HG03439 (cell line): ENCODE measurements around the gene NPPC.

Experiments used
- ATAC-seq: cut with Tn5 transposase; IDR thresholded peaks from one replicate; pipeline ENCODE4 v1.9.1; 2021; ENCODE audit warnings: mild to moderate bottlenecking, moderate library complexity; ENCODE audit not compliant: unreplicated experiment

The NPPC gene

DNA sequence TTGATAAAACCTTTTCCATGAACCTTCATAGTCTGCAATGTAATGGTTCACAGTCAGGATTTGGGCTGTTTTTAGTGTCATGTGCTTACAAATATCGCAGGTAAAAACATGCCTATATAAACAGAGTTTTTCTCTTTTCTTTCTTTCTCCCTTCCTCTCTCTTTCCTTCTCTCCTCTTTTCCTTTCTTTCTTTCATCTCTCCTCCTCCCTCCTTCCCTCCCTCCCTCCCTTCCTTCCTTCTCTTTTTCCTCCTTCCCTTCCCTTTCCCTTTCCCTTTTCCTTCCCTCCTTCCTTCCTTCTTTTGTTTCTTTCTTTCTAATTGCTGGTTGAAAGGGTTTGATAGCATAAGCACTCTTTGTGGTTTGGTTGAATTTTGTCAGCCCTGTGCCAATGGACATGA lies 9.6 kb upstream of the NPPC start:
- no peak for ATAC-seq

DNA sequence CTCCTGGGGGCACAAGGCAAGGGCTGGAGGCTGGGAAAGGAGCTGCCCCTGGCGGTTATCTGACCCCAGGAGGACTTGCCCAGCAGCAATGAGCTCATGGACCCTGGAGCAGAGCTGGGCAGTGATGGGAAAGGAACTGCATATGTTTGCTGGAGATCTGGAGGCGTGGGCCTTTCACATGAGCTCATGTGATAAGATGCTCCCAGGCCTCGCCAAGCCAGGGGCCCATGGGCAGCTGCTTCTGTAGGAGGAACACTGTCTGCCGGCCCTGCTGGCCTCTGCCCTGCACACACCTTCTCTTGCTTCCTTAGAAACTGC lies 9.0 kb upstream of the NPPC start:
- ATAC-seq = no peak

DNA sequence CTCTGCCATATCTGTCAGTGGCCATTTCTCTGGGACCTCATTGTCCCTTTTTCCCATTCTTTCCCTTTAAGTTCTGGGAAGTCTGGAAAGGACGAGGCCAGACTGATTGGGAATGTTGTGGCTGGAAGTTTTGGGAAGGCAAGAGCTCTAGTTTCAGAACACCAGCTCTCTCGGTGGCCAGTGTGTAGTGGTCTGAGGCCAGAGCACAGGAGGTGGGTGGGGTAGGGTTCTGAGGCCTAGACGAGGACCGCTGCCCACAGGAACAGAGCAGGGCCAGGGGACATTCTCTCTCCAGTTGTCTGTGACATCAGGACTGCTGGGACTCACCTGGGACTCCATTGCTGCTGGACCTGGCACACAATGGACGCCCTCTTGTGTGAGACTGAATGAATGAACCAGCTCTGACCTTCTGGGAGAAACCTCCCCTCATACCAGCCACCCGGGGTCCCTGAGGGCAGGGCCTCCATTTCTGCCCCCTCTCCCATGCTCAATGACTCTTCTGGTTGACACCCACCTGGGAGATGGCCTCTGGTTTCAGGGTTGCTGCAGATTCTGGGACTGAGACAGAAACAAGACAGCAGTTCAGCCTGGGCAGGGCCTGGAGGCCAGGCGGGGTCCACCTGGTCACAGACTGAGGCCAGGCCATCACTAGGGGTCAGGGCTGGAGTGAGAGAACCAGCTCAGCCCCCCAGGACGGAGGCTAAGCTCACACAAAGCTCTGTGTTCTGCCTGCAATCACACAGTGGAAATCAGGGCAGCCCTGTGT lies 8.4 kb upstream of the NPPC start:
- ATAC-seq = no peak

GRCh38 chr2:231933916-231934401 lies 7.8 kb upstream of the NPPC start:
- no peak for ATAC-seq

- ATAC-seq = no peak
Observed at GRCh38 chr2:231932985-231933915, 7.1 kb upstream of the NPPC start.

- ATAC-seq = no peak
Observed at GRCh38 chr2:231932711-231932970, 6.4 kb upstream of the NPPC start.

DNA sequence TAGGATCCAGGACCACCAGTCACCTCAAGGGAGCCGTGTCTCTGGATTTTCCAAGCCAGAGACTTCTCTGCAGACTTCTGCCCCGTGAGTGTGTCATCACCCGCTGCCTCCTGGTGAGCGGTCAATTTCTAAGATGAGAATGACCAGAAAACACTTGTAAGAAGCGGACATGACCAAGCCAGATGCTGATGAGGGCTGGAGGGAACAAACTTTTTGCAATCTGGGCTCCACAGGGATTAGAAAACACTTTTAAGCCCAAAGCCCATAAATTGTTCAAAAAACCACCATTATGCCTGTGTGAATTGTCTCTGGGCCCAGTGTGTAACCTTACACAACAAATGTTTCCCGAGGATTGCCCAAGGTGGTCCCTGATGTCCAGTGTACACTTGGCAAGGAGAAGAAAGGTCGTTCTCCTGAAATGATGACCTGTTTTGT lies 5.3 kb upstream of the NPPC start:
- no peak for ATAC-seq

DNA sequence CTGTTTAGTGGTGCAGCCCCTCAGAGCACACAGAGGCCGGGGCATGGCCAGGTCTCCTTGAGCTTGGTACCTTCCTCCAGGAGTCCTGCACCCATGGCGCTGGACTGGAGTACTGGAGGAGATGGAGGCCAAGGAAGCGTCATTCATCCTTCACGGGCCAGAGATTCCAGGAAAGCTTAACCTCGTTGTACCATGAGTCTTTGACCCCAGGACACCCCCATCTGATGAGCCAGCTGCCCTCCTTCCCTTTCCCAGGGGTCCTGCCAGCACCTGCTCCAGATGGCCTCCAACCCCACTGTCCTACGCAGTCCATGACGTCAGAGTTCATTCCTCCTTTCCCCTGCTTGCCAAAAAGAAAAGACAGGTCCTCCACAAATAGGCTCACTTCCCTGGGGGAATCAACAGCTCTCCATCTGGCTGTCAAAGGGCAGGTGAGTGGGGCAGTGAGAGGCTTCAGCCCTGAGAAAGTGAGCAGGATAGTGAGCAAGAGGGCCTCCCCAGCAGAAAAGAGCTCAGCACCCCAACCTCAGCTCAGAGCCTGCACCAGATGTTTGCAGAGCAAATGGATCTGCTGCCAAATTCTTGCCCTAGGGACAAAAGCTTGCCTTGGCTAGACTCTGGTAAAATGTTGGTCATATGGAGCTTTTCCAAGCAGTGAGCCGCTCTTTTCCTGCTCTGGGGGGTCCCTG lies 4.5 kb upstream of the NPPC start:
- ATAC-seq = no peak

- no peak for ATAC-seq
Observed at GRCh38 chr2:231929961-231930592, 3.9 kb upstream of the NPPC start.

GRCh38 chr2:231928901-231929725 lies 2.9 kb upstream of the NPPC start:
- no peak for ATAC-seq

GRCh38 chr2:231928481-231928880 lies 2.3 kb upstream of the NPPC start:
- ATAC-seq = no peak

- no peak for ATAC-seq
Observed at GRCh38 chr2:231927566-231927890, 1.3 kb upstream of the NPPC start.

DNA sequence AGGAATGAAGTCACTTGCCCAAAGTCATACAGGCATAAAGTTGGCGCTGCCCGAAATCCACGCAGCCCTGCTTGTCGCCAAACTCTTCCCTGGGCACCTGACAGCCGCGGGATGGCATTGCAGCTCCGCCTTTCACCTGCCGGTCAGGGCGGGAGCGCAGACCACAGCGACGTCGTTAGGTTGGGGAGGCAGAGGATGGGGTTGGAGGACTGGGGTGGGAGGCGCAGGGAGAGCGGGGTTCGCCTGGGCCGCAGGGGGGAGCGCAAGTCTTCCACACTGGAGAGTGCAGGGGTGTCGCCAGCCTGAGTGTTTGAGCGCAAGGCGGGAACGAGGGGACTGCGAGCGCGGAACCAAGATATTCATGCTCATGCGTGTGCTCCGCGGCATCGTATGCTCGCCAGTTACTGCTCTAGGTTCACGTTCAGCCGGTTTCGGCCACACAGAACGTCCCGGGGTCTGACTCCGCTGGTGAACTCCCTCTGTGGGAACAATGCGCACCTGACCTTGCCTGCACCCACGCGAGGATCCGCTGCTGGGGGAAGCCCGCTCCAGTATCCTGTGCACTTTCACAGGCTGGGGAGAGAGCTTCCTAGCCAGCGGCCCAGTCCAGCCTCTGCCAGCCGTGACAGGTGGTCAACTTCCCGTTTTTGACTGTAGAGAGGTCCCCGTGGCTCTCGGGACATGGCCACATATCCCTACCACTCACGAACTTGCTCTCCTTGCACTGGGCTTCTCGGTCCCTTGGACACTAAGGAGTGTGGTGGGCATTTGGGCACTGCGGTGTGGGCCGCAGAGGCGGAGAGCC lies 767 bp upstream of the NPPC start:
- no peak for ATAC-seq

GRCh38 chr2:231925303-231926179 lies 655 bp downstream of the NPPC start:
- no peak for ATAC-seq

GRCh38 chr2:231924889-231925275 lies 1.3 kb downstream of the NPPC start:
- ATAC-seq = no peak

DNA sequence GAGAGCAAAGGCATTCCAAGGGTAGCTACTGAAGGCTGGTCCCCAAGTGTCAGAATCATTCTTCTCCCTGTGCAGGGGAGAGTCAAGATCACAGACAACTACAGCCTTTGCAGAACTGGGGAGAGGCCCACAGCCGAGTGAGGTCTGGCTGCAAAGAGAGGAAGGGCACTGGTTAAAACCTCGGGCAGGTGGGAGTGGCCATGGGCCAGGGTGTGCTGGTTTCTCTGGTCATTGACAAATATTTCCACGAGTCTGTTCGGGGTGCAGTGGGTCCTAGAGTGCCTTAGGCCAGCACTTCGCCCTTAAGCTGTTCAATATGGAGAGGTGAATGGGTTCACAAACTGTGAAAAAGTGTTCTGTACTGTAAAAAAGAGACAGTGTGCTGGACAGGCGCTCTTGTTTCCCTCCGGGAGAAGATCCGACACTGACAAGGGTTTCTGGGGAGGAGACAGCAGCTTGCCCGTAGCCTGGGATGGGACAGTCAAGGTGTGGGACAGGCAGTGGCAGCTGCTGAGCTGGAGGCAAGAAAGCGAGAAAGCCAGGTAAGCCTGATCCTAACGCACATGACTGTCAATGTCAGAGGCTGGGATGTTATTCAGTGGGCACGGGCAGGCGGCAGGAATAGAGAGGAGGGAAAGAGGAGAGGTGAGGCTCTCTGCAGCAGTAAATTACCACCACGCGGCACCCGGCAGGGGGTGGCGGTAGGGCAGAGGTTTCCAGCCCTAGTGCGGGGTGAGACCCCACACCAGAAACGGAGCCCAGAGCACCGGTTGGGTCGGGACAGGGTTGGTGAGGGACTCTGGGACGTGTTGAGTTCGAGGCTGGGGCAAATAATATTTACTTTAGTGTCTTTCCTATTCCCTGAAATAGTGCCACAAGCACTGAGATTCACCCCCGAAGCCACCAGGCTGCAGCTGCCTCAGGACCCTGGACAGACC lies 2.0 kb downstream of the NPPC start:
- no peak for ATAC-seq

GRCh38 chr2:231923010-231923344 lies 3.2 kb downstream of the NPPC start:
- no peak for ATAC-seq
